GM18498 (cell line): ENCODE data around the gene SCFD1.
"Not testable (repeated sequence)": the region's sequence is repeated elsewhere in the genome, so short reads cannot be mapped to it uniquely, and the experiment has no call there.

Experiments
- ATAC-seq: cut with Tn5 transposase; IDR thresholded peaks from one replicate; pipeline ENCODE4 v1.9.1; 2021; ENCODE audit warnings: mild to moderate bottlenecking, moderate library complexity; ENCODE audit not compliant: unreplicated experiment

The SCFD1 gene

GRCh38 chr14:30621940-30622830 is at the start of gene SCFD1:
TSS of gene SCFD1 (plus strand) at chr14:30622319. CDS start at chr14:30622339, 20 bp downstream.
- ATAC-seq, result peak; percentile 95

- ATAC-seq, result no peak
These were observed 49.3 kb upstream of the SCFD1 start for GRCh38 chr14:30572771-30573170.

GRCh38 chr14:30573226-30573814 is 48.8 kb upstream of the SCFD1 start:
- ATAC-seq, result no peak

- no peak for ATAC-seq
These were observed 48.2 kb upstream of the SCFD1 start for GRCh38 chr14:30573966-30574365.

GRCh38 chr14:30574777-30575176 is 47.3 kb upstream of the SCFD1 start:
- not testable (repeated sequence) for ATAC-seq

GRCh38 chr14:30576333-30576732 is 45.8 kb upstream of the SCFD1 start:
- ATAC-seq, result not testable (repeated sequence)

- no peak for ATAC-seq
These were observed 41.4 kb upstream of the SCFD1 start for GRCh38 chr14:30580616-30581282.

GRCh38 chr14:30581283-30581625 is 40.9 kb upstream of the SCFD1 start:
- ATAC-seq, result no peak

- ATAC-seq, result no peak
These were observed 39.7 kb upstream of the SCFD1 start for GRCh38 chr14:30582376-30582775.

- no peak for ATAC-seq
These were observed 38.0 kb upstream of the SCFD1 start for GRCh38 chr14:30584058-30584630.

- ATAC-seq, result no peak
These were observed 36.9 kb upstream of the SCFD1 start for GRCh38 chr14:30585204-30585603.

- ATAC-seq, result no peak
These were observed 35.0 kb upstream of the SCFD1 start for GRCh38 chr14:30587141-30587540.

GRCh38 chr14:30588873-30589272 is 33.2 kb upstream of the SCFD1 start:
- ATAC-seq, result no peak

- no peak for ATAC-seq
These were observed 25.2 kb upstream of the SCFD1 start for GRCh38 chr14:30596935-30597334.

- ATAC-seq, result no peak
These were observed 24.6 kb upstream of the SCFD1 start for GRCh38 chr14:30597504-30597903.

- ATAC-seq, result no peak
These were observed 20.9 kb upstream of the SCFD1 start for GRCh38 chr14:30600922-30601918.

- ATAC-seq, result no peak
These were observed 18.7 kb upstream of the SCFD1 start for GRCh38 chr14:30603402-30603801.

GRCh38 chr14:30604696-30605095 is 17.4 kb upstream of the SCFD1 start:
- not testable (repeated sequence) for ATAC-seq

- no peak for ATAC-seq
These were observed 14.9 kb upstream of the SCFD1 start for GRCh38 chr14:30607156-30607780.

- no peak for ATAC-seq
These were observed 13.5 kb upstream of the SCFD1 start for GRCh38 chr14:30608533-30609006.
